GM18861 (cell line): ENCODE data around the gene ZNHIT1.
"Not testable (repeated sequence)": the region's sequence is repeated elsewhere in the genome, so short reads cannot be mapped to it uniquely, and the experiment has no call there.

Experiments used
- ATAC-seq: cut with Tn5 transposase; IDR thresholded peaks from one replicate; pipeline ENCODE4 v1.9.1; 2021; ENCODE audit not compliant: unreplicated experiment

Gene ZNHIT1

DNA sequence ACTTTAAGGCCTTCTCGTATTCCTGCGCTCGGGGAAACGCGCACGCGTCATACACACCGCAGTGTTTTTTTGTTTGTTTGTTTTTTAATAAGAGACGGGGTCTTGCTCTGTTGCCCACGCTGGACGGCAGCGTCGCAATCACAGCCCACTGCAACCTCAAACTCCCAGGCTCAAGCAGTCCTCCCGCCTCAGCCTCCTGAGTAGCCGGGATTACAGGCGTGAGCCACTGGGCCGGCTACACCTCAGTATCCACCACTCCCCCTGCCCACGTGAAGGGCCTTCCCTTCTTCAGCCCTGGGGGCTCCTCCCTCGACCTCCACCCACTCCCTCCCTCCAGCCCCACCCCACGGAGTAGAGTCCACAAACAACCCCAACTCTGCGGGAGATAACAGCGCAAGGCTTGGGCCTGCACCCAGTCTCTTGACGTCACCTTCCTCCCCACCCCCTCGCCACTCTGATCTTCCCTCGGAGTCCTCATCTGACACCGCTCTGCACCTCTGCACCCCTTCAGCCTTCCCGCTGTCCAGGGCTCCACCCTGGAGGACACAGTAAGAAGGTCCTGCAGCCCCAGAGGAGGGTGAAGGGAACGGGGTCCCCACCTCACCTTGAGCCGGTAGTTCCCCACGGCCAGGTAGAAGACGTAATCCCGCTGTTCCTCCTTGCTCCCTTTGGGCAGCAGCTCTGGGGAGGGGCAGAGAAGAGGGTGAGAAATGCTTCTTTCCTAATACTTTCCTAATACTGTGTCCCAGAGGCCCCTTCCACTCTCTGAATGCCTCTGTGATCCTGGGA, 22.5 kb downstream of the ZNHIT1 start:
- ATAC-seq, result no peak

DNA sequence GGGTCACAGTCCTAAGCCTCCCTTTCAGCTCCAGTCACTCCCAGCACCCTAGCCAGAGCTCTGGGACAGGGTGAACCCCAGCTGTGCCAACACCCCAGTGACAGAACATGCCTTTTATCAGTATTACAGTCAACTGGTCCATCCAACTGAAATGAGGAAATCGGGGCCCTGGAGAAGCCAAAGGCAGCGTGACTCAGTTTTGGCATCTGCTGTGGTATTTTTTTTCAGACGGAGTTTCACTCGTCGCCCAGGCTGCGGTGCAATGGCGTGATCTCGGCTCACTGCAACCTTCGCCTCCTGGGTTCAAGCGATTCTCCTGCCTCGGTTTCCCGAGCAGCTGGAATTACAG, 23.0 kb downstream of the ZNHIT1 start:
- ATAC-seq, result no peak

DNA sequence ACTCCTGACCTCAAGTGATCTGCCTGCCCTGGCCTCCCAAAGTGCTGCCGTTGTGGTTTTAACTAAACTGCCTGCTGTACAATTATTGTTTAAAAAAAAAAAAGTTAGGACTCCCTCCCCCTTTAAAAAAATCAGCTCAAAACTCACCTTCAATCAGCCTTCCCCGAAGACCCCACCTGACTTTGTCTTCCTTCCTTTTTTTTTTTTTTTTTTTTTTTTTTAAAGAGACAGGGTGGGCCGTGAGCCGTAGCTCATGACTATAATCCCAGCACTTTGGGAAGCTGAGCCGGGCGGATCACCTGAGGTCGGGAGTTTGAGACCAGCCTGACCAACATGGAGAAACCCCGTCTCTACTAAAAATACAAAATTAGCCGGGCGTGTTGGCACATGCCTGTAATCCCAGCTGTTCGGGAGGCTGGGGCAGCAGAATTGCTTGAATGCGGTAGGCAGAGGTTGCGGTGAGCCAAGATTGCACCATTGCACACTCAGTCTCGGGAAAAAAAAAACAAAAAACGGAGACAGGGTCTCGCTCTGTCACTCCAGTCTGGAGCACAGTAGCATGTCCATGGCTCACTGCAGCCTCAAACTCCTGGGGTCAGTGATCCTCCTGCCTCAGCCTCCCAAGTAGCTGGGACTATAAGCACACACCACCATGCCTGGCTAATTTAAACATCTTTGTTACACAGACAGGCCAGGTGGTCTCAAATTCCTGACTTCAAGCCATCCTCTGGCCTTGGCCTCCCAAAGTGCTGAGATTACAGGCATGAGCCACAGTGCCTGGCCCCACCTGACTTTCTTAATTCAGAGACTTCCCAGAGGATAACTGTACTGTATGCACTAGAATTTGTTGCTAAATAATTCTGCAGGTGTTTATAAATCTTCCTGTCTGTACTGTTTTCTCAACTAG, 23.7 kb downstream of the ZNHIT1 start:
- no peak for ATAC-seq

DNA sequence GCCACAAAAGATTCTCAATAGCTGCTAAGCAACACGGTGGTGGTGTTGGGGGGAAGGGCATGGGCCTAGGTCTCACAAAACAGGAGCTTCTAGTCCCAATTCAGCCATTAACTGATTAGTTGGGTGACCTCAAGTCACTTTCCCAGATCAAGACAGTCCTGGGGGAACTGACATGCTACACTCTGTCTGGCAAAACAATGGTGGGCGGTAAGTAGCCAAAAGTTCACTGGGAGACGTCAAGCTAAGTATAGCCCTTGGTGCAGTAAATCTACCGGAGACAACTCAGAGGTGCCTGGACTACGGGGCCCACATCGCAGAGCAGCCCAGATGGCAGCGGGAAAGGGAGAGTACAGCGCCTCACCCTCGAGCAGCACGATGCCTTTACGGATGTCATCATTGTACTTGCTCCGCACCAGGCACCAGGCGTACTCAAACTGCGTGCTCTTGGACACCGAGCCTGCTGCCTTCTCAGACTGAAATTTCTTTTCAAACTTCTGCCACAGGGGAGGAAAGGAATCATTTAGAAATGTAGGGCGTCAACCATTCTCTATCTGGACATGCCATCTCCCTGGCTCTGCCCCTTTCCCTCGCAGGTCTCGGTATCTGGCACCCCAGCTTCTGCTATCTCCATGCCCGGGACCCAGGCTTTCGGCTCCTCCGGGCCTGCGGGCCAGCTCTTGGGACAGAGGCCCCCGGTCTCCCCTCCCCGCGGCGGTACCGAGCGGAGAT, 25.8 kb downstream of the ZNHIT1 start:
- no peak for ATAC-seq

DNA sequence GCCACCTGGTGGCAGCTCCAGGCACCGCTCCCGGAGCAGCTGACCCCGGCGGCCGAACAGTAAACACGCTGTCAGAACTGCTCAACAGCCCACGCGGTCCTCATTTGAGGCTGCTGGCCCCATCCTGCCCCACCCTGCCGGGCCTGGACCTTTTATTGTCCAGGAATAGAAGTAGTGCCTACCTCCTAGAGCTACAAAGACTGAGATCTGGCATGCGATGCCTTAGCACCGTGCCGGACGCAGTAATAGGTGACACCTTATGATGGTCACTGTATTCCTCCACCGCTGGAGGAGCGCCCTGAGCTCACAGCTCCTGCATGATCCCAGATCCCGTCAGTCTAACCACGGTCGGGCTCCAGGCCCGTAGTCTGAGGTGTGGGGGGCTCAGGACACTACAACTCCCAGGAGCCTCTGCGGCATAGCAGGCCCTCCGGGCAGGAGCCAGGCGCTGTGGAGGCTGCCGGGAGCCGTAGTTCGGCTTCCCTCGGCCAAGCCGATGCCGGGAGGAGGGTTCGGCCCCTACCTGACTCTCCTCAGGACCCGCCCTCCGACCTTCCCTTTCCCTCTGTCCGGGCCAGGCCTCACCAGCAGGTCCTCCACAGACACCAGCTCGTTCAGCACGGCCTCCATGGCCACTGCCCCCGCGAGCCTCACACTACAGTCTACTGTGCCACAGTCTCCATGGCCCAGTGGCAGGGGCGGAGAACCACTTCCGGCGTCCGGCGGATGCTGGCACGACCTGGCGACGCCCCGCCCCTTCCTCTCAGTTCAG, 26.6 kb downstream of the ZNHIT1 start, which contains the start of gene FIS1:
Gene FIS1 (minus strand): TSS at position 707 of the 772 bp plus-strand sequence. CDS start 77 bp downstream, at position 630.
- peak; percentile 83 for ATAC-seq

DNA sequence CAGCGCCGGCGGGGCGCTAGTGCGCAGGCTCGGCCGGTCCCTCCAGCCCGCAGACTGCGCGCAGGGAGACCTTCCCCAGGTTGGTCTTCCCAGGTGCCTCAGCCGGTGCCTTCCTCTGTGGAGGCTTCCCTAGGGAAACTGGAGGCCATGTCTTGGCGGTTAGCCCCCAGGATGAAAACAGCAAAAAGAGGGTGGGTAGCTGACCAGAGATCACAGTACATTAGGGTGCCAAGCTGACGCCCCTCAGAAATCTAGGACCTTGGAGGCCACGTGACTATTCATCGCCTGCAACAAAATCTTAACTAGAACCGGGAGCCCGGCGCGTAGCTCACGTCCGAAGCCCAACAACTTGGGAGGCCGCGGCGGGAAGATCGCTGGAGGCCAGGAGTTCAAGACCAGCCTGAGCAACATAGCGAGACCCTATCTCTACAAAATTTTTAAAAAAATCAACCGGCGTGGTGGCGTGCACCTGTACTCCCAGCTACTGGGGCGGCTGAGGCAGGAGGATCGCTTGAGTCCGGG, 27.2 kb downstream of the ZNHIT1 start:
- ATAC-seq, result no peak

DNA sequence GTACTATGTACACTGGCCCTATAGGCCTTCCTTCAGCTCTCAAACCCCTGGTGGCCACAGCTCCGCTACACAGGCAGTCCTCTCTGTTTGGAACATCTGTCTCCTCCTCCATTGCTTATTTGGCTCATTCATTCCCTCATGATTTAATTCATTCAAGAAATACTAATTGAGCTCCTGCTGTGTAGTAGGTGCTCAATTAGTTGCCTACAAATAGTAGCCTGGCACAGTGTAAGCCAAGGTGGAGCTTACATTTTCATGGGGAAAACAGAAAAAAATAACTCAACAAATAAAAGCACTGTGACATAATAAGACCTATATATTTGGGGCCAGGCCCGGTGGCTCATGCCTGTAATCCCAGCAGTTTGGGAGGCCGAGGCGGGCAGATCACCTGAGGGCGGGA, 30.3 kb downstream of the ZNHIT1 start:
- no peak for ATAC-seq

DNA sequence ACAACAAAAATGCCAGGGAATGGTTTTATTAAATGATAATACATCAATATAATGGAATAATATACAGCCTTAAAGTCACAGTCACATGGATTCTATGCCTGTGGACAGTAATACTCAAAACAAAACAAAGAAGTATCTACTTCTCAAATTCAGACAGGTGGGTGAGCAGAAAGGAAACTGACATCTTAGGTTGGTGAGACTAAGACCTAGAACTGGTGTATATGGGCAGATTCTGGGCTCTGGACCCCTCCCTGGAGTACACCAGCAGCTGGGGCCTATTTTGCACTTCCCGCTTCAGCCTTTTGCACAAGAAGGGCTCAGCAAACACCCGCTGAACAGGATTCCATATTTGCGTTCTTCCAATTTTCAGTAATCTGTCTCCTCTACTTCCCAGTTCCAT, 32.4 kb downstream of the ZNHIT1 start:
- ATAC-seq, result no peak

DNA sequence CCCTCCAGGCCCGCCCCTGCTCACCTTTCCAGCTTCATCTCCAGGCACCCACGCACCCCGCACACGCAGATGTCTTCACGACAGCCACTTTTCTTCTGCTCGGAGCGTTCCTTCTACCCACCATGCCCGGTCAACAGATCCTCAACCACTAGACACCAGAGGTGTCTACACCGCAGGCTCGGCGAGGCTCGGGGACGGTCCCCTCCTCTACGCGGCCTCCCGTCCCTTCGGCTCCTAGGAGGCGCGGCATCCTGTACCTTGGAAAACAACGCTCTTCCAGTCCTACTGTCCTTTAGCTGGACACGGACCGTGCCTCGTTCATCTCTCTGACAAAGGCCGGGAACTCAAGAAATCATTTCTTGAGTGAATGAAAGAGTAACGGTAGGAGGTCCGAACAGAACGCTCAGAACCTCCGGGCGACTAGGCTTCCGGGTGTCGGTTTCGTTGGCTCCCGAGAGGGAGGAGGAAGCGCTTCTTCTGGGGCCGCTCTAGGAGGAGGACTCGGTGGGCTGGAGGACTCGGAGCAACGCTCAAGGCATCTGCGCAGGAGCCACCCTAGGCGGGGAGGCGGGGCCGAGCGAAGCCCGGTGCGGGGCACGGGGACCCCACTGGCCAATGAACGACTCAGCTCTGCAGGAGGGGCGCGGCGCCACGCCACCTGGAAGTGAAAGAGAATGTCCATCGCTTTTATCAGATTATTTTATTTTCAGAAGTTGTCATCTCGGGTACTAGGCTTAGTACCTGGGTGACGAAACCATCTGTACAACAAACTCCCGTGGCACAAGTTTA, 34.1 kb downstream of the ZNHIT1 start:
- peak; percentile 92 for ATAC-seq

DNA sequence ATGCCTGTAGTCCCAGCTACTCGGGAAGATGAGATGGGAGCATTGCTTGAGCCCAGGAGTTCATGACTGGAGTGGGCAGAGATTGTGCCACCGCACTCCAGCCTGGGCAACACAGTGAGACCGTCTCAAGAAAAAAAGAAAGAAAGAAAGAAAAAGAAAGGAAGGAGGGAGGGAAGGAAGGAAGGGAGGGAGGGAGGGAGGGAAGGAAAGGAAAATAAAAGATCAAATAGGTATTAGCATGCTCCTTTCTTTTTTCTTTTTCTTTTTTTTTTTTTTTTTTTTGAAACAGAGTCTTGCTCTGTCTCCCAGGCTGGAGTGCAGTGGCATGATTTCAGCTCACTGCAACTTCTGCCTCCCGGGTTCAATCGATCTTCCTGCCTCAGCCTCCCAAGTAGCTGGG, 35.2 kb downstream of the ZNHIT1 start:
- not testable (repeated sequence) for ATAC-seq

DNA sequence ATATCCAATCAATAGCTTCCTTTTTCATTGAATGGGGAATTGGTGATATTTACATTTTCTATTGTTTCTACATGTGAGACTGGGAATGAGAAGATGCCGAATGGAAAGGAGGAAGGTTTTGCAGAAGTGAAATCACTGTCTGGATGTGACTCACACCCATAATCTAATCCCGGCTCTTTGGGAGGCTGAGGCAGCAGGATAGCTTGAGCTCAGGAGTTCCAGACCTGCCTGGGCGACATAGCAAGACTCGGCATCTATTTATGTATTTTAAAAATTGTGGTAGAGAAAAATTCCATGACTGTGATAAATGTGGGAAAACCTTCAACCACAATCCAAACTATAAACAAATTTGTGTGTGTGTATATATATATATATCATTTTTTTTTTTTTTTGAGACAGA, 37.8 kb downstream of the ZNHIT1 start:
- no peak for ATAC-seq

DNA sequence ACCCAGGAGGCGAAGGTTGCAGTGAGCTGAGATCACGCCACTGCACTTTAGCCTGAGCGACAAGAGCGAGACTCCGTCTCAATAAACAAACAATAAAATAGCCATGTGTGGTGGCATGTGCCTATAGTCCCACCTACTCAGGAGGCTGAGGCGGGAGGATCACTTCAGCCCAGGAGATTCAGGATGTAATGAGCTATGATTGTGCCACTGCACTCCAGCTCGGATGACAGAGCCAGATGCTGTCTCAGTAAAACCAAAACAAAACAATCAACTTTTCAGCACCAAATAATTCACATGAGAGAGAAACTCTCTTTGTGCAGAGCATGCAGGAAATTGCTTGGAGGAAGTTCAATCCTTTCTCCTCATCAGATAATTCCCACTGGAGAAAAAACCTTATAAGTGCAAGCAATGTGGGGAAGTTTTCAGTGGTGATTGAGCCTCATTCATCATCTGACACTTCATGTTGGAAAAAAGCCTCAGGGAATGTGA, 40.3 kb downstream of the ZNHIT1 start:
- no peak for ATAC-seq

DNA sequence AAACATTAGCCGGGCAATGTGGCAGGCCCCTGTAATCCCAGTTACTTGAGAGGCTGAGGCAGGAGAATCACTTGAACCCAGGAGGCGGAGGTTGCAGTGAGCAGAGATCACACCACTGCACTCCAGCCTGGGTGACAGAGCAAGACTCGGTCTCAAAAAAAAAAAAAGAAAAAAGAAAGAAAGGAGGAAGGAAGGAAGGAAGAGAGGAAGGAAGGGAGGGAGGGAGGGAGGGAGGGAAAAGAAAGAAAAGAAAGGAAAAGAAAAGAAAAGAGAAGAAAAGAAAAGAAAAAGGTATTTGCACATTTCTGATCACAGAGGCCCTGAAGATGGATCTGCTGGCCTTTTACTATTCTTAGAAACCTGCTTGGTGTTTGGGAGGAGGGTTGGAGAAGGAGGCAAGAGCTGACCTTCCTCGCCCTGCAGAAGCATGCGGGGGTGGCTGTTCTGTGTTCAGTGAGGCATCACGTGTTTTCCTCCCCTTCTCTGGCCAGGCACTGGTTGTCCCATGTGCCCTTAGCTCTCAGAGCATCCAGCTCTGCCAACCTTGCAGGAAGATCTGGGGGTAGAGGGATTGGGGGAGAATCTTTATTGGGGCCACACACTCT, 46.2 kb downstream of the ZNHIT1 start:
- not testable (repeated sequence) for ATAC-seq

DNA sequence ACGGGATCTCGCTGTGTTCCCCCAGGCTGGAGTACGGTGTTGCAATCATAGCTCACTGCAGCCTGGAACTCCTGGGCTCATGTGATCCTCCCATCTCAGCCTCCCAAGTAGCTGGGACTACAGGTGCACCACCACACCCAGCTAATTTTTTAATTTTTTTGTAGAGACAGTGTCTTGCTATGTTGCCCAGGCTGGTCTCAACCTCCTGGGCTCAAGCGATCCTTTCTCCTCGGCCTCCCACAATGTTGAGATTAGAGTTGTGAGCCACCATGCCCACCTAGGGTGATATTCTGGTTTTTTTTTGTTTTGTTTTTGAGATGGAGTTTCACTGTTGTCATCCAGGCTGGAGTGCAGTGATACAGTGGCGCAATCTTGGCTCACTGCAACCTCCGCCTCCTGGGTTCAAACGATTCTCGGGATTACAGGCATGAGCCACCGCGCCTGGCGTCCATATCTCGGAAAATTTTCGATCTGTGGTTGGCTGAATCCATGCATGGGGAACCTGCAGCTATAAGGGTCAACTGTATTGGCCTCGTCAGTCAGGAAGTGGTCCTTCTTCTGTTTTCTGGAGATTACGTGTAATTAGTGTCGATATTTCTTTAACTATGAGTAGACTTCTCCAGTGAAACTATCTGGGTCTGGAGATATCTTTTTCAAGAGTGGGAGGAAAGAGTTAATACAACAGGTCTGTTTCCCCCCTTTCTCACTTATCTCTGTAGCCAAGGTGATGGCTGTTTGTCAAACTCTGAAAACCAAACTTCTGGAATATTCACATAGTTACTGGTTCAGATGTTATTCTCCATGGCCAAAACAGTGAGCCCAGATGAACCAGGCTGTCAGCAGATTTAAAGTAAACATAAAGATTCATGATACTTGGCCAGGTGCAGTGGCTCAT, 47.9 kb downstream of the ZNHIT1 start:
- ATAC-seq, result no peak

DNA sequence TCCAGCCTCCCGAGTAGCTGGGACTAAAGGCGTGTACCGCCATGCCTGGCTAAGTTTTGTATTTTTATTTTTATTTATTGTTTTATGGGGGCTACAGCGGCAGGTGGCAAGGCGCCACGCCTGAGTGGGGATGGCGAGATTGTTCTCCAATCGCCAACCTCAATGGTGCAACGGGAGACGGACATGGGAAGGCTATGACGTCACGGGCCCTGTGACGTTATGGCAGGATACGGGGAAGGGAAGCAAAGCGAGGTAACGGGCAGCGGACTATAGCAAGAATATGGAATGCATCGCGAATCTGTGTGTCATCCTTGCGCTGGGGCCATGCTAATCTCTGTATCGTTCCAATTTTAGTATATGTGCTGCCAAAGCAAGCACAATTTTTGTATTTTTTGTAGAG, 51.7 kb downstream of the ZNHIT1 start:
- ATAC-seq, result no peak

DNA sequence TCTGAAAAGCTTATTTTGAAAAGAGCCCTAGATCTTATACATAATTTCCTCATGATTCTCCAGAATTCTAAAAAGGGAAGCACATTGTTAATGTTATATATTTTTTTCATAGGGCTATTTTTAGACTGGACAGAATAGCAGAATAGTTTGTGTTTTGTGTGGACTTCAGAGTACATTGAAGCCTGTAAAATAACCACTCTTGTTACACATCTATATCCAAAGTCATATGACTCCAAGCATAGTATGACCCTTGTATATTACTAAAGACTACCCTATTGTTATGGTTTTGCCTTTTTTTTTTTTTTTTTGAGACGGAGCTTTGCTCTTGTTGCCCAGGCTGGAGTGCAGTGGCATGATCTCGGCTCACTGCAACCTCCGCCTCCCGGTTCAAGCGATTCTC, 53.1 kb downstream of the ZNHIT1 start:
- ATAC-seq, result no peak

DNA sequence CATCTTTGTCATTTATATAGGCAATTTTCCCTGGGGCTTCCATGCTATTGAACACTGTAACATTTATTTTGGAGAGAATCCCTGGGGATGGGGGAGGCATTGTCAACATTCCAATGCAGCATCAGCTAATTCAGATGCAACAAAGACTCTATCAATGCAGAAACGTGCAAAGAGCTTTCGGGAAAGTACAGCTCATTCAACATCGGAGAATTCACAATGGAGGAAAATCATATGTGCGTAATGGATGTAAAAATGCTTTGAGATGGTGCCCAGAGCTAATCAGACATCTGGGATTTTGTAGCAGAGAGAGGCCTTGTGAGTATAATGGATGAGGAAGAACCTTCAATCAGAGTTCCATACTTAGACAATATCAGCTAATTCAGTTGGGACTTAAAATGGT, 55.2 kb downstream of the ZNHIT1 start:
- ATAC-seq, result no peak
